GM19193 (cell line): ENCODE data around the gene RARS2.

Experiments
- POLR2A ChIP-seq: IDR thresholded peaks from 4 replicates; pipeline ENCODE4 v1.6.1; 2011; ENCODE audit not compliant: insufficient read depth, insufficient read length; ENCODE audit errors: extremely low read depth

Gene RARS2, protein sequence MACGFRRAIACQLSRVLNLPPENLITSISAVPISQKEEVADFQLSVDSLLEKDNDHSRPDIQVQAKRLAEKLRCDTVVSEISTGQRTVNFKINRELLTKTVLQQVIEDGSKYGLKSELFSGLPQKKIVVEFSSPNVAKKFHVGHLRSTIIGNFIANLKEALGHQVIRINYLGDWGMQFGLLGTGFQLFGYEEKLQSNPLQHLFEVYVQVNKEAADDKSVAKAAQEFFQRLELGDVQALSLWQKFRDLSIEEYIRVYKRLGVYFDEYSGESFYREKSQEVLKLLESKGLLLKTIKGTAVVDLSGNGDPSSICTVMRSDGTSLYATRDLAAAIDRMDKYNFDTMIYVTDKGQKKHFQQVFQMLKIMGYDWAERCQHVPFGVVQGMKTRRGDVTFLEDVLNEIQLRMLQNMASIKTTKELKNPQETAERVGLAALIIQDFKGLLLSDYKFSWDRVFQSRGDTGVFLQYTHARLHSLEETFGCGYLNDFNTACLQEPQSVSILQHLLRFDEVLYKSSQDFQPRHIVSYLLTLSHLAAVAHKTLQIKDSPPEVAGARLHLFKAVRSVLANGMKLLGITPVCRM

DNA sequence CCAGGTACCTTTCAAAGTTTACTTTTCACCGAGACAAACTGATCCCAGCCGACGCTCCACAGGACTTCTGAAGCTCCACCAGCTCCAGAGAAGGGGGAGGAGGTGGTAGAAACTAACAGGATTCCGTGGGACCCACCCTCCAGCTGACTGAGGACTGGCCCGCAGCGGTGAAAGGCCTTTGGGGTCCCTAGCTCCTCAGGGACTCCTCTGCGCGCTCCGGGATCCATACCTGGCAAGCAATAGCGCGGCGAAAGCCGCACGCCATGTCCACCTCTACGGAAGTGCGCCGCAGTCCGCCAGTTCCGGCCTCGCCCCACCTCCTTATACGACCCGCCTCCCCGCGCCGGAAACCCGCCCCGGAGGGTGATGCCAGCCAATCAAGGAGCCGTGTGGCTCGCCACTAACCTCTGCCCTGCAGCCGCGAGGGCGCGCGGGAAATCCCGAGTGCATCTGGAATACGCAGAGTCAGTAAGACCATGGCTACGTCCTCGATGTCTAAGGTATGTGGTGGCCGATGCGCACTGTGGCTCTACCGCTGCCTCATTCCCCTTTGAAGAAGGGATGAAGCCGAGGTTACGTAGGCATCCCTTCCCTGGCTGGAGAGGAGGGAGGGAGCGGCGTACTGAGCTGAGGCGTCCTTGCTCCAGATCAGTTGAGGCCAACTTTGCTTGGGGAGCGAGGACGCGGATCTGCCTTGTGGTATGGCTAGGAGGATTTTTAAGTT lies at the start of gene RARS2, which contains the start of gene ORC3:
Gene RARS2, minus strand, starts transcription at position 295 of the 724 bp plus-strand sequence. Its CDS starts 30 bp downstream, at position 265.
Gene ORC3, plus strand, starts transcription at position 443 of the 724 bp plus-strand sequence. Its CDS starts 34 bp downstream, at position 477.
- TF ChIP-seq POLR2A, result peak; percentile 92

DNA sequence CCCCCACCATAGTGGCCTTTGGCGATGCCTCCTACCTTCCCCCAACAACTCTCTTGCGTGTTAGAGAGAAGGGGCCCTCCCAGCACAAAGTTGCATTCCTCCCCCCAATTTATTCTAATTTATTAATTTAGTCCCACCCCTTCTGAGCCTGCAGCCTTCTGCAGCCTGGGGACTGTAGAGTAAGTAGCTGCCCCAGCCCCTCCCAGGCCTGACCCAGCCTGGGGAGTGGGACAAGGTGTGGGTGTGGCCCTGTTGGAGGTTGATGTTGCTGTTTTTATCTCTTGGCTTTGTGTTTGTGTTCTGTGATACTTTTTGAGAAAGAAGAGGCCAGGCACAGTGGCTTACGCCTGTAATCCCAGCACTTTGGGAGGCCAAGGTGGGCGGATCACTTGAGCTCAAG lies 49.6 kb upstream of the RARS2 start:
- TF ChIP-seq POLR2A, result no peak

DNA sequence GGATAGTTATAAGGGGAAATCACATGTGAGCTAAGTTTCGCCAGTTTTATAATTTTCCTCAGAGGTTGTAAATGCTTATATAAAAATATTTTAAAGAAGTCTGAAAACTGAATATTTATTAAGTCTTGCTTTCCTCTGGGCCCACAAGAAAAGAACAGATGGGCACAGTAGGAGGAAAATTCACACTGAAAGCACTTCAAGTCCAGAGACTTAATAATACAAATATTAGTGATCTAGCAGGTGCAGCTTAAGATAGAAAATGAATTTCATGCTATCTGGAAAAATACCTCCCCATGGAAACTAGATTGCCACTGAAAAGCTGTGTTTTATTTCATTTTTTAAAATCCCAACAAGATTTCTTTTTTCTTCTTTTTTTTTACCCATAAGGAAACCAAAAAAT lies 47.3 kb upstream of the RARS2 start:
- no peak for TF ChIP-seq POLR2A

DNA sequence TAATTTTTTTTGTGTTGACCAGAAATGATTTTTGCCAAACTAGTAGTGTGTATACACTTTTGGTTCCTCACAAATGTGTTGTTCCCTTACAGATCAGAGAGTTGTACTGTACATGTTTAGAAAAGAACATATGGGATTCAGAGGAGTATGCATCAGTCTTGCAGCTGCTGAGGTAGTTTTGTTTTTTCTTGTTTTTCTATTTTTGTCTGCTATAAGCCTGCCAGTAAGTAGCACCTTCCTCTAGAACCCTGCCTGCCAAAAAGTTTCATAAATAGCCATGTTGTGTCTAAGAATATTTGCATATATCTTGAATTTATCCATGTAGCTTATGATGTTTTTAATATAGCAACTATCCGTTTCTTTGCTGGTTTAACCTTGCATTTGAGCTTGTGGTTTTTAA lies 46.5 kb upstream of the RARS2 start:
- TF ChIP-seq POLR2A, result no peak

DNA sequence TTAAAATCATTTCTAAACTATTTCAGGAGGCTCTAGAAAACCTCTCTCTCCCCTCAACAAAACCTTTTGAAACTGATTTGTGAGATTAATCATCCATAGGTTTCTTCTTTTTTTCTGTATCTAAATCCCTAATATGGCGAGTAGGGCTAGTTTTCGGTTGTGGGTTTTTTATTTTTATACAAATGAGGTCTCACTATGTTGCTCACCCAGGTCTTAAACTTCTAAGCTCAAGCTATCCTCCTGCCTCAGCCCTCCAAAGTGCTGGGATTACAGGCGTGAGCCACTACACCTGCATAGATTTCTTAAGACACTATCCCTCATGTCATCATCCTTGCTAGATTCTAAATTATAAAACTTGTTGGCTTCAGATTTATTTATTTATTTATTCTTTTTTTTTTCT lies 44.1 kb upstream of the RARS2 start:
- TF ChIP-seq POLR2A, result no peak

DNA sequence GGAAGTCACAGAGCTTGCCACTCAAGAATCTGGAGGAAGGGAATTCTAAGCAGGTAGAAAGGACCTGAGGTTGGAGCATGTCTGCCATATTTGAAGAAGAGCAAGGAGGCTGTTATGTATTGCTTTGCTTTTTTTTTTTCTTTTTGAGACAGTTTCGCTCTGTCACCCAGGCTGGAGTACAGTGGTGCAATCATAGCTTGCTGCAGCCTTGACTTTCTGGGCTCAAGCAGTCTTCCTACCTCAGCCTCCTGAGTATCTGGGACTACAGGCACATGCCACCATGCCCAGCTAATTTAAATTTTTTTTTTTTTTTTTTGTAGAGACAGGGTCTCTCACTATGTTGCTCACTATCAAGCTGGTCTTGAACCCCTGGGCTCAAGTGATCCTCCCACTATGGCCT lies 41.0 kb upstream of the RARS2 start:
- no peak for TF ChIP-seq POLR2A

DNA sequence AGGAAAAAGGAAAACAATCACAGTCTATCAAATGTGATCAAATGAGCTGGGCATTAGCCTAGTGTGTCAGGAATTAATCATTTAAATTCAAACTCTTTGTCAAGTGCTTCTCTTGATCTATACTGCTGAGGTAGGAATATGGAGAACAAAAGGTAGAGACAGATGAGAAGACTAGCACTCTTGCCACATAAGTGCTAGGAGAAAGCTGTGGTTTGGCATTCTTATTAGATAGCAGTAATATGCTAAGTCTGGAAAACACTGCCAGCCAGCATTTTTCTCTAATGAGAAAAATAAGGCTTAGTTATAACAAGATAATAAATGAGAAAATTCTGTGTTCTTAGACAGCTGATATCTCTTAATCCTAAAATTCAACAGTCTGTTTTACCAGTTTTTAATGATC lies 39.1 kb upstream of the RARS2 start:
- TF ChIP-seq POLR2A, result no peak

DNA sequence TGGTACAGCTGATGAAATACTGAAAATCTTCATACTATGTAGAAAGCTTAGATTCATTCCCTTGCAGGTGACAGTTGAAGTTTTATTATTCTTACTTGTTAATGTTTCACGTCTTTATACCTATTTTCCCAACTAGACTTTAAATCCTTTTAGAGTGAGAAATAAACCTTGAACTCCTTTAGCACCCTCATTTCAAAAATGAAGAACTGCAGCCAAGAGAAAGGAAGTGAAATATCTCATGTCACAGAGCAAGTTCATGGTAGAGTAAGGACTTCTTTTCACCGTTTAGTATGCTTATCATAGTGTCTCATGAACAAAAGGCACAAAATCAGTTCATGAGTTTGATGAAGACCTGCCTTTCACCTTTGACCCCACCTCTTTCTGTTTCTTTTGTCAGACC lies 38.6 kb upstream of the RARS2 start:
- TF ChIP-seq POLR2A, result no peak

DNA sequence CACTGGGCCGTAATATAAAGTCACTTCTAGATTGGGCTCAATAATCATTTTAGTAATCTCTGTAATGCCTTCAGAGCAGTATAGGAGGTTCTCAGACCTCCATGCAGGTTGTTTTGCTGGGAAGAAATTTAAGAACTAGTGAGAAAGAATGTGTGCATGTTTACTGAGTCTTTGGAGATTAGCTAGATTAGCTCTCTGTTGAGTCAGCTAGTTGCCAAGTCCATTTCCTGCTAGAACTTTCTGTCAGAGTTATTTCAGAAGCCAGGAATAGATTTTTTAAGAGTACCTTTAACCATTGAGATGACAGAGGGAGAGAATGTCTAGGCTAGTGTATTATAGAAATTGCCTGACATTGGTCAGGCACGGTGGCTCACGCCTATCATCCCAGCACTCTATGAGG lies 33.5 kb upstream of the RARS2 start:
- no peak for TF ChIP-seq POLR2A

DNA sequence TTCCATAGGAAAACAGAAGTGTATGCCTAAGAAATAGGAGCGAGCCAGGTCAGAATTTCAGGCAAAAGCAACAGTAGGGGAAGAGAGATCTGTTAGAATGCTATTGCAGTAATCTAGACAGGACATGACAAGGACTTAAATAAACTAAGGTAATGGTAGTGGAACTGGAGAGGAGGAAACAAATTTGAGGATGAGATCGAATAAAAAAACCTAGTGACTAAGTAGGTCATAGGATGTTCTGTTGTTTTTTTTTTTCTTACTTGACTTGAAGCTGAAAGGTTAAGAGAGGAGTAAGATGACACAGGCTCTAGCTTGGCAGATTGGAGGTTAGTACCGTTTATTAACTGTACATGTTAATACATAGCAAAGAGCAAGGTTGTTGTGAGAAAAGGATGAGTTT lies 28.7 kb upstream of the RARS2 start:
- TF ChIP-seq POLR2A, result no peak

DNA sequence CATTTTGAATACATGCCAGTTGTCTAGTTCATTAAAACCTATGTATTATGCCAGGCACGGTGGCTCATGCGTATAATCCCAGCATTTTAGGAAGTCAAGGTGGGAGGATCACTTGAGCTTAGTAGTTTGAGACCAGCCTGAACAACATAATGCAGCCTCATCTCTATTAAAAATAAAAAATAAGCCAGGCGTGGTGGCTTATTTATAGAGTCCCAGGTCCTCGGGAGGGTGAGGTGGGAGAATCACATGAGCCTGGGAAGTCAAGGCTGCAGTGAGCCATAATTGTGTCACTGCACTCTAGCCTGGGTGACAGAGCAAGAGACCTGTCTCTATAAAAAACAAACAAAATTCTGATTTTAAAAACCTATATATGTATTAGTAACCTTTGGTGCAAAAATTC lies 27.6 kb upstream of the RARS2 start:
- no peak for TF ChIP-seq POLR2A

DNA sequence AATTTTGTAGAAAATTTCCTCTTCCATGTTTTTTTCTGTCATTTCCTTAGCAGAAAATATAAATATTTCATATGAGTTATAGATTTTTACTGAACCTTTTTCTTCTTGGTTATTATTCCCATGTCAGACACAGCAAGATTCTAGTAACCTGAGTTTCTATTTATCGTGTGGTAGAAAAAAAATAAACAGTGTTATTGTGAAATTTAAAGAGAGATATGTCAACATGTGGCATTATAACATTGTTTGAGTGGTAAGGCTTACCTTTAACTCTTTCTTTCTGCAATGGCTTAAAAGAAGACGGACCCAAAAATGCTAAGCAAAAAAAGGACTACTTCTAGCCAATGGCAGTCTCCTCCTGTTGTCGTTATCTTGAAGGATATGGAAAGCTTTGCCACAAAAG lies 19.0 kb upstream of the RARS2 start:
- TF ChIP-seq POLR2A, result no peak

DNA sequence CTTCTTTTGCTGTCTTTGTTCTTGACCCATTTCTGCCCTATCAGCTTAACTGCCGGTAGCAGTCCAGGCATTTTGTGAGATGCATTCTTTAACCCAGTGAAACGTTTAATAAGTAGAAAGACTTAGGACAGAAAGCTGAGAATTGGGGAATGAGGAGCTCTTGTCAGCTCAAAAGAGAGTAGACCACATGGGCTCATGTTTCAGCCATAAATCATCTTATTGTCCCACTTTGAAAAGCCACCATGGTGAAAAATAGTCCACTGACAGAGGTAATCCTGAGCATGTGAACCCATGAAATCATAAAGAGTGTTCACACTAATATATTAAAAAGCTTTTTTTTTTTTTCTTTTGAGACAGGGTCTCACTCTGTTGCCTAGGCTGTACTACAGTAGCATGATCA lies 16.4 kb upstream of the RARS2 start:
- no peak for TF ChIP-seq POLR2A

DNA sequence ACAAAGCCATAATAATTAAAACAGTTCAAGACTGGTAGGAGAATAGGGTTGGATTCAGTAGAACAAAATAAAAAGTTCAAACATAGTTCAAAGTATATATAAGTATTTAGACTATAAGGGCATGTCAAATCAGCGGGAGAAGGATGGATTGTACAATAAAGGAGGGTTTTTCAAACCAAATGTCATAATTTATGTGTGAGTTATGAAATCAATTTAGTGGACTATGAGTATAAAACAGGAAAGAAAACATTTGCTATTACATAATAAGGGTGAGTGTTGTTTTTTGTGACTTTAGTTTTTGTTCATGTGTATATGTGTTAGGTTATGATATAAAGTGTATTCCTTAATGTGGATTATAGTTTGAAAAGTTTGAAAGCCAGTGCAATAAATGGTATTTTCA lies 10.8 kb upstream of the RARS2 start:
- TF ChIP-seq POLR2A, result no peak

DNA sequence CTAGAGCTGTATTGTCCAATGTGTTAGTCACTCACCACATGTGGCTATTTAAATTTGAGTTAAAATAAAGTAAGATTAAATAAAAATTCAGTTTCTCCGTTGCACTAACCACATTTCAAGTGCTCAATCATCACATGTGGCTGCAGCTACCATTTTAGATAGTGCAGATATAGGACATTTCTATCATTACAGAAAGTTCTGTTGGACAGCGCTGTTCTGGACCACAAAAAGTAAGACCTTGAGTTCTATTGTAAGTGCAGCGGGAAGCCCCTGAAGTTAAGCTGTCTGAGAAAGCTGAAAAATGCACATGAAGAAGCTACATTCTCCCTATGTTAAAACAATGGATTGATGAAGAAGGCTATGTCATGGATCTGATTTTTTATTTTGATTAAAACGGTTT lies 1.2 kb upstream of the RARS2 start:
- TF ChIP-seq POLR2A, result no peak

DNA sequence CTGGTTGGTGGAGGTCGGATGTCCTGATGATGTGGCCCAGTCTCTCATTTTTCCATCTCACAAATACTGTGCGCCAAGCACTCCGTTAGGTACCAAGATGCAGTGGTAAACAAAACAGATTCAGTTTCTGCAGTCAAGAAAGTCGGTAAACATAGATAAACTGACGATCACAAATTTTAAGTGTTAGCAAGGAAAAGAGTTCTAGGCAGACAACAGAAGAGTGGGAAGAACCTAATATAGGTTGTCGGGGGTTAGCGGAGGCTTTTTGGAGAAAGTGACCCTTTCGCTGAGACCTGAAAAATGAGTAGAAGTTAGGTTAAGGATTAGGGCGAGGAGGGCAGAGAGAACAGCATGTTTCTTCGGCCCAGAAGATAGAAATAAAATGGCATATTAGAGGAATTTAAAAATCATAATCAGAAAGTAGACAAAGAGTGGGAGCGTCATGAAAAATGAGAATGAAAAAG lies 662 bp upstream of the RARS2 start:
- TF ChIP-seq POLR2A, result no peak

DNA sequence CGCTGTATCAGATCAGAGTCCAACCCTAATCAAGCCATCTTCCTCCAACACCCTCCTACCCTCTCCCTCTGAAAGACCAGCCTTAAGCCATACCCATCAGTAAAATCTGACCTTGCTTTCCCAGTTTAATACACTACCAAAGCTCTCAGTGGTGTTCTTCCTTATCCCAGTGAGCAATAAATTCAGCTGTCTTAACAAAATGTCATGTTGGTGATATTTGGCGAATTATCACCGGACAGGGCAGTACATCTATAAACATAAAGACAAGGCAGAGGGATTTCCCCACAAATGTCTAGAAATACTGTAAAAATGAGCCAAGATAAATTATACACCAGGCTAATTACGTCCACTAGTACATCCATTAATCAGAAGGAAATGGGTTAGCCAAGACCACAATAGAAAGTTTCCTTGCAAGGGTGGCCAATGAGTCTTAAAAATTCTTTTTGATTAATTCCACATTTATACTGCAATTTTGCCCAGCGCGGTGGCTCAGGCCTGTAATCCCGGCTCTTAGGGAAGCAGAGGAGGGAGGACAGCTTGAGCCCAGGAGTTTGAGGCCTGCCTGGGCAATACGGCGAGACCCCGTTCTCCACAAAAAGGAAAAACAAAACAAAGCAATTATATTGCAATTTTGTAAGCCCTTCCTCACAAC lies 905 bp downstream of the RARS2 start:
- no peak for TF ChIP-seq POLR2A
